Kidney (tissue), 14 donors: ENCODE data around the gene RARG. TPM values are rescaled to one million over a fixed set of nuclear protein-coding genes. Genes with fewer than 3 reads are reported as not detected.

Experiments used
- DNase-seq, 5 donors: peaks; one replicate each; pipeline ENCODE4 v3.0.0-alpha.2; 2013 to 2020
- FAIRE-seq: peaks from 2 replicates; lab custom pipeline; 2012; peaks lifted over from hg19 to GRCh38; lab: Jason Lieb, UNC
- H3K27ac ChIP-seq, 2 donors: one replicate each; pipeline ENCODE4 v1.7.0; 2013; ENCODE audit warnings: low read depth in 2 of 2, low read length in 2 of 2, inconsistent platforms in 1 of 2
- H3K27me3 ChIP-seq: one replicate; pipeline ENCODE4 v1.7.1; 2013; ENCODE audit warnings: low read length, inconsistent platforms; ENCODE audit not compliant: control insufficient read depth, insufficient read depth
- H3K36me3 ChIP-seq, 3 donors: one replicate each; pipeline versions ENCODE4 v1.7.0 to v1.7.1; 2013; ENCODE audit warnings: low read length in 3 of 3, control low read depth in 1 of 3, inconsistent platforms in 1 of 3; ENCODE audit not compliant: insufficient read depth in 3 of 3, control insufficient read depth in 2 of 3
- H3K4me1 ChIP-seq, 3 donors: one replicate each; pipeline versions ENCODE4 v1.7.0 to v1.7.1; 2013; ENCODE audit warnings: low read length in 3 of 3, inconsistent platforms in 1 of 3, low read depth in 1 of 3; ENCODE audit not compliant: control insufficient read depth in 2 of 3, insufficient read depth in 2 of 3
- H3K4me3 ChIP-seq, 3 donors: one replicate each; pipeline versions ENCODE4 v1.7.0 to v1.8.1; 2013; ENCODE audit warnings: low read length in 3 of 3, control low read depth in 1 of 3, inconsistent platforms in 1 of 3
- H3K9ac ChIP-seq, 3 donors: one replicate each; pipeline versions ENCODE4 v1.7.0 to v1.7.1; 2013; ENCODE audit warnings: low read length in 3 of 3, control low read depth in 1 of 3, inconsistent platforms in 1 of 3
- H3K9me3 ChIP-seq, 3 donors: one replicate each; pipeline versions ENCODE4 v1.7.0 to v1.7.1; 2013; ENCODE audit warnings: low read length in 3 of 3, control low read depth in 1 of 3, inconsistent platforms in 1 of 3; ENCODE audit not compliant: control insufficient read depth in 2 of 3, insufficient read depth in 1 of 3
- intact Hi-C: fragments of 100-400 bp; cut with DNase I; formaldehyde crosslinking; loops from one replicate; pipeline ENCODE4 v1.11.1; 2022
- polyA plus RNA-seq: library from polyadenylated mRNA; stranded (reverse); fragments of 350-450 nt; fragmentation: Illumina TruSeq; extraction: RNeasy Lipid Tissue Mini Kit (QIAGEN cat#74804); gene quantifications from one replicate; pipeline ENCODE4 v1.2.3, GENCODE V29; 2014; ENCODE audit warnings: low read depth, low replicate concordance; ENCODE audit not compliant: insufficient read depth
- total RNA-seq: library from RNA; stranded (reverse); fragmentation: NEBNext Ultra II Directional; extraction: Animal tissue kit (Norgen Biotek cat#: 25700); gene quantifications from one replicate; pipeline ENCODE4 v1.2.1, GENCODE V29; 2021
- TF ChIP-seq, protein P1 (sequence below): IDR thresholded peaks from 3 replicates; pipeline ENCODE4 v1.5.1; 2012; ENCODE audit warnings: mild to moderate bottlenecking, moderate library complexity, borderline replicate concordance; ENCODE audit not compliant: insufficient read depth; ENCODE audit errors: extremely low read depth
- donor health status: control.
- donor health status: control.
- donor health status: control.
- donor health status: control.
- donor health status: control.
- donor health status: DM: yes; HTN: yes; CAD: no.
- donor health status: Normal renal cell carcinoma (clear cell type).

RARG gene
- total and polyA plus RNA-seq, 2 donors from 2014 or later: 13.2 to 34.1 TPM

DNA sequence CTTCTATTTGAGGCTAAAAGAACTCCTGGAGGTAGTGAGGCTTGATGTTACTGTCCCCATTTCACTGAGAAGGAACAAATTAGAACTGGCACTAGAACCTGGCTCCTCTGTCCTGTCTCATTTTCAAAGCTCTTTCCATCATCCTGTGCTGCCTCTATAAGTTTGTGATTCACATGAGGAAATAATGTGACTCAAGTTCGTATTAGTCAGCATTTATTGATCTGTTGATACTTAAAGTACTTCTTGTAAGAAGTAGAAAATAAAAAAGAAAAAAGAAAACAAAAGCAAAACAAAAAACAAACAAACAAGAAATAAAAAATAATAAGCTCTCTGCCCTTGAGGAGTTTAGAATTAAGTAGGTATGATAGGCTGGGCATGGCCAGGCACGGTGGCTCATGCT is 33.8 kb upstream of the RARG start:
- H3K27ac ChIP-seq: no peak overlapping the region

DNA sequence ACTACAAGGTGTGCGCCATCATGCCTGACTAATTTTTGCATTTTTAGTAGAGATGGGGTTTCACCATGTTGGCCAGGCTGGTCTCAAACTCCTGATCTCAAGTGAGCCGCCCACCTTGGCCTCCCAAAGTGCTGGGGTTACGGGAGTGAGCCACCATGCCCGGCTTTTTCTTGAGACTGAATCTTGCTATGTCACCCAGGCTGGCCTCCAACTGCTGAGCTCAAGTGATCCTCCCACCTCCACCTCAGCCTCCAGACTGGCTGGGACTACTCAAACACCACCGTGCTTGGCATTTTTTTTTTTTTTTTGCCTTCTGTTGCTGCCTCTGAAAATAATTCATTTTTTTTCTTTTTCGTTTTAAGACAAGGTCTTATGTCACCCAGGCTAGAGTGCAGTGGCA is 27.9 kb upstream of the RARG start:
- no peak overlapping the region for H3K27ac ChIP-seq
- no peak overlapping the region for H3K4me3 ChIP-seq
- TF ChIP-seq, protein P1, sequence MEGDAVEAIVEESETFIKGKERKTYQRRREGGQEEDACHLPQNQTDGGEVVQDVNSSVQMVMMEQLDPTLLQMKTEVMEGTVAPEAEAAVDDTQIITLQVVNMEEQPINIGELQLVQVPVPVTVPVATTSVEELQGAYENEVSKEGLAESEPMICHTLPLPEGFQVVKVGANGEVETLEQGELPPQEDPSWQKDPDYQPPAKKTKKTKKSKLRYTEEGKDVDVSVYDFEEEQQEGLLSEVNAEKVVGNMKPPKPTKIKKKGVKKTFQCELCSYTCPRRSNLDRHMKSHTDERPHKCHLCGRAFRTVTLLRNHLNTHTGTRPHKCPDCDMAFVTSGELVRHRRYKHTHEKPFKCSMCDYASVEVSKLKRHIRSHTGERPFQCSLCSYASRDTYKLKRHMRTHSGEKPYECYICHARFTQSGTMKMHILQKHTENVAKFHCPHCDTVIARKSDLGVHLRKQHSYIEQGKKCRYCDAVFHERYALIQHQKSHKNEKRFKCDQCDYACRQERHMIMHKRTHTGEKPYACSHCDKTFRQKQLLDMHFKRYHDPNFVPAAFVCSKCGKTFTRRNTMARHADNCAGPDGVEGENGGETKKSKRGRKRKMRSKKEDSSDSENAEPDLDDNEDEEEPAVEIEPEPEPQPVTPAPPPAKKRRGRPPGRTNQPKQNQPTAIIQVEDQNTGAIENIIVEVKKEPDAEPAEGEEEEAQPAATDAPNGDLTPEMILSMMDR: no peak
- H3K27me3 ChIP-seq: no peaks in the 10 kb centered on the region
- peak in 1 of 5 donors; percentile 29 for DNase-seq
- no peak overlapping the region for H3K9ac ChIP-seq
- no peak for FAIRE-seq
- H3K9me3 ChIP-seq: no peaks in the 10 kb centered on the region
- H3K36me3 ChIP-seq: no peaks in the 10 kb centered on the region
- intact Hi-C loops: no loop called here
- H3K4me1 ChIP-seq: no peaks in the 10 kb centered on the region

More for the DNA sequence above, 33.8 kb upstream of the RARG start:
- Histone ChIP-seq H3K4me1 (peaks cover 0 to 2% (median 0%) of the 10 kb centered on the region in 3 donors), H3K9me3 (no peaks in the 10 kb centered on the region), H3K27me3 (no peaks in the 10 kb centered on the region), H3K4me3 (no peak overlapping the region), H3K9ac (no peak overlapping the region), H3K36me3 (no peaks in the 10 kb centered on the region)
- FAIRE-seq (no peak), DNase-seq (no peak)
- TF ChIP-seq, protein P1: no peak
- intact Hi-C loops: no loop called here

DNA sequence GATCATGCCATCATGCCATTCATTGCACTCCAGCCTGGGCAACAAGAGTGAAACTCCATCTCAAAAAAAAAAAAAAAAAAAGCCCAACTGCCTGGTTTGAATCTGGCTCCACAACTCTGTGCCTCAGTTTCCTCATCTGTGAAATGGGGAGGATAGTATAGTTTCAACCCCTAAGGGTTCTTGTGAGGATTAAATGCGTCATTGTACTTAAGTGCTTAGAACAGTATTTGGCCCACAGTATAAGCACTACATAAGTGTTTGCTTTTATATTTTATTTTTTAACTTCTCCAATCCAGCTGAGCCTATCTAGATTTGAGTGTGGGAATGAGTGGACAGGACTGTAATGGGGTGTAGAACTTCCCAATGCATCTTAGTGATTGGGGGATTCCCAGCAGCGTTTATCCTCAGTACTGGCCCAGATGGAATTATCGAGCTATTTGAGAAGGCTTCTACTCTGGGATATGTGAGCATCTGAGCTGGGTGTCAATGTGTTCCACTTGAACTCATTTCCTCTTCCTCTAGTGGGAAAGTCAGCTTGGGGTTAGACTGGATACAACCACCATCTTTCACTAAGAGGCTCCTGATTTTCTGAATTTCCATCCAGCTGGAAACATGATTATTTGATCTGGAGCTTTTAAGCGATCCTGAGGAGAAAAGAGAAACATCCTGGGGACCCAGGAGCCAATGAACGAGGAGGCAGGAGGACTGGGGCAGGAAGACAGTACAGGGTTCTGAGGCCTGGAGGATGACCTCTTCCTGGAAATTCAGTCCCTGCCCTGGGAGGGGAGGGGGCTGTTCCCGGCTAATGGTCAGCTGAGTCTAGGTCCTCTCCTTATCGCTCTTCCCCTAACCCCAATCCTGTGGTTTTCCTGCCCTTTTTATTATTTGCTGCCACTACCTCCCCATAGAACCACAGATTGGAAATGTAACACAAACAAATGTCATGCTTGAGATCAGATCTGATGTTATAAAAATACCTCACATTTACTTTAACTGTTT is 26.8 kb upstream of the RARG start:
- TF ChIP-seq, protein P1: no peak
- no peaks in the 10 kb centered on the region for H3K4me1 ChIP-seq
- FAIRE-seq: no peak
- H3K9me3 ChIP-seq: no peaks in the 10 kb centered on the region
- peak in 1 of 5 donors; percentile 9 for DNase-seq
- H3K4me3 ChIP-seq: no peak overlapping the region
- H3K36me3 ChIP-seq: peaks cover 0 to 3% (median 2%) of the 10 kb centered on the region in 3 donors
- intact Hi-C loops: no loop called here
- H3K9ac ChIP-seq: no peak overlapping the region
- H3K27ac ChIP-seq: peak overlapping the region in 1 of 2 donors; percentile 17
- no peaks in the 10 kb centered on the region for H3K27me3 ChIP-seq
